GM18520 (cell line): ENCODE data around the gene SLC44A2.
"Not testable (repeated sequence)": the region's sequence is repeated elsewhere in the genome, so short reads cannot be mapped to it uniquely, and the experiment has no call there.

ENCODE experiments used
- ATAC-seq: cut with Tn5 transposase; IDR thresholded peaks from one replicate; pipeline ENCODE4 v1.9.1; 2021; ENCODE audit not compliant: unreplicated experiment

The SLC44A2 gene

DNA sequence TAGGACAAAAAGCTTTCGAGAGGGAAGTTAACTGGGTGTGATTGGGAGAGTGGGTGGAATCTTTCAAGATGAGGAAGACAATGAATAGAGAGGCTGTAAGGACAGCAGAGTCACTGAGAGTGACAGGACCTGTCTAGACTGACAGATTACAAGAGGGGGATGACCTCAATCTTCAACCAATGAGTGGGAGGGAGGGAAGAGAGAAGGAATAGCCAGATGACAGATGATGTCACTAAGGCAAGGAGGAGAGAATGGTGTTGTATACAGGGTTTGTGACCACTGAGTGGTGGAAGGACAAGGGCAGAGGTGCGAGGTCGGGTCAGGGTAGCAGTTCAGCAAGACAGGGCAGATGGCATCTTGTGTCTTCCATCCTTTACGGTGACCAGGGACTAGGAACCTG, 23.0 kb downstream of the SLC44A2 start:
- no peak for ATAC-seq

DNA sequence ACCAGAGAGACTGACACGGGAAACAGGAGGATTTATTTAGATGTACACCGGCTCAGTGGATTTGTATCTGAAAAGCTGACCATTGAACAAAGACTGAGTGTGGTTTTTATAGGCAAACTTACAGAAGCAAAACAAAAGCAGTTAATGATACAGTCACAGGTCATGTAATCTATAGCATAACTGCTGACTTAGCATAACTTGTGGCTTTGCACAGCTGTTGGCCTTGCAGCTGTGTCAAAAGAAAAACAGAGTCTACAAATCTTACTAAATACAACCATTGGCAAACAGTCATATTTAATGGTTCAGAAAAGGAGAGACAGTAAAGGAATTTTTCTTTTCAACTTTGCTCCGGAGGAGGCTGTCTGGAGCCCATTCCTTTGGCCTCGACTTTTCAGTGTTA, 26.5 kb downstream of the SLC44A2 start:
- no peak for ATAC-seq

DNA sequence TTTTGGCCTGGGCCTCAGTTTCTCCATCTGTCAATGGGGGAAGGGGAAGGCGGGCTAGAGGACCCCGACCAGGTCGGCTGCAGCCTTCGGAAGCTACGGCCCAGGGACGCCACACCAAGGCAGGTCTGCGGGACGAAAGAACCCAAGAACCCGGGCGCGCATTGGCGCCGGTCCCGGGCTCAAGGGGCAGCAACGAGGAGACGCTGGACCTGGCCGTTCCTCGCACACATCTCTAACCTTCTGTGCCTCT, 28.1 kb downstream of the SLC44A2 start:
- ATAC-seq = no peak

DNA sequence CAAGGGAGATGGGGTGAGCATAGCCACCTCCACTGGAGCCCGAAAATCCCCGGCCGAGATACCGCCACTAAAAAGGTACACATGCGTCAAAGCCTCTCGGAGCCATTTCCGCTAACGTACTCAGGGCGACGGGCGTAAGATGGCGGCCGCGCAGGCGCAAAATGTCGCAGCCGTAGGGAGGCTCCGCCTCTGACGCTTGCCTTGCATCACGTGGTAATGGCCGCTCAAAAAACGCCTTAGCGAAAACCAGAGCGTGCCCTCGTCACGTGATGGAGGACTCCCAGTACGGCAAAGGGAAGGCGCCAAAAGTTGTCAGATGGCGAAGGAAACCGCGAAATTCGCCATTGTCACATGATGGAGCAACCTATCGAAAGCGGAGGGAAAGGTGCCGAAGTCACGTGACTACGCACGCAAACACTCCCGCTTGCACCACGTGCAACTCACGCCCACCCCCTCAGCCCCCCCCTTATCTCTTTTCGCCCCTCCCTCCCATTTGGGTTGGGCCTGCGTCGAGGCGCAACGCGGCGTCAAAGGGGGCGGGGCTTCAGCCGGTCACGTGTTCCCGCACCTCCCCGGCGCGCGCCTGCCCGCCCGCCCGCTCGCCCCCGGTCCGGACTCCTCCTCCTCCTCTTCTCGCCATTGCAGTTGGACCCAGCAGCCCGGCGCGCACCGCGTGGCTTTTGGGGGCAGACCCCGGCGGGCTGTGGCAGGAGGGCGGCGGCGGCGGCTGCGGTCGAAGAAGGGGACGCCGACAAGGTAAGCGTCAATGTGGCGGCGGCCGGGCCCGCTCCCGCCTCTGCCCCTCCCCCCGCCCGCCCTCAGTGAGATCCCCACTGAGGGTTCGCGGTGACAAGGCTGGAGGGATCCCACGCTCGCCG, 28.6 kb downstream of the SLC44A2 start, which contains the start of gene ILF3:
ILF3 (plus strand) TSS at position 615 of the 878 bp plus-strand sequence. CDS start 16,260 bp downstream, outside the sequence.
- peak; percentile 81 for ATAC-seq

DNA sequence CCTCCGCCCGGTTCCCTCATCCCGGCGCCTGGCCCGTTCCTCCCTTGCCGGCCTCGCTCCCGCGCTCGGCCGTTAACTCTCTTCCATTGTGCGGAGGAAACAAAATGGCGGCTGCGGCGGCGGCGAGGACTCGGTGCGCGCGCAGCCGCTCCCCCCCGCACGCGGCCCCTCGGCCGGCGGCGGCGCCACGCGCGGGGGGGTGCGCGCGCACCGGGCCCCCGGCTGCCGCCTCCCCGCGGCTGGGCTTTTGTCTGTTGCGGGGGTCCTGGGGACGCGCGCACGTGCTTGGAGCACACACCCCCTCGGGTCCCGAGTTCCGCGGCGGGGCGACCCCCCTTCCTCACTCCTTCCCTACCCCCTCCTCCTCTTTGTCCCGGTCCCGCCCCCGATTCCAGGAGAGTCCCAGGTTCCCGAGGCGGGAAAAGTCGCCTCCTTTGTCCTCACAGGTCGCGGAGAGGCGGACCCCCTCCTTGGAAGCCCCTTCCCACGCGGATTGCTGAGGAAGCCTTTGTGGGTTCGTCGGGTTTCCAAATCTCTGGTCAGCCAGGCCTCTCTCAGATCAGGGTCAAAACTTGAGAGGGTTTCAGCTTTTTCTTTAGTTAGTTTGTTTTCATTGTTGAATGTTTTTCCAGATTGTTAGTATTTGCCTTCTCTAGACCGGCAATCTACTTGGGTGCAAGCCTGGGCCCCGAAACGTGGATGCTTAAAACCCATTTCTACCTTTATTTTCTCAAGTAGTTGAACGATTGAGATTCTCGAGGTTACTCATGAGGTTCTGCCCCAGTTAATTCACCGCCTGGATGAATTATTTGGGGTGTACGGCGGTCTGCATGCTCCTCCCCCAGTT, 29.5 kb downstream of the SLC44A2 start:
- peak; percentile 0 for ATAC-seq

DNA sequence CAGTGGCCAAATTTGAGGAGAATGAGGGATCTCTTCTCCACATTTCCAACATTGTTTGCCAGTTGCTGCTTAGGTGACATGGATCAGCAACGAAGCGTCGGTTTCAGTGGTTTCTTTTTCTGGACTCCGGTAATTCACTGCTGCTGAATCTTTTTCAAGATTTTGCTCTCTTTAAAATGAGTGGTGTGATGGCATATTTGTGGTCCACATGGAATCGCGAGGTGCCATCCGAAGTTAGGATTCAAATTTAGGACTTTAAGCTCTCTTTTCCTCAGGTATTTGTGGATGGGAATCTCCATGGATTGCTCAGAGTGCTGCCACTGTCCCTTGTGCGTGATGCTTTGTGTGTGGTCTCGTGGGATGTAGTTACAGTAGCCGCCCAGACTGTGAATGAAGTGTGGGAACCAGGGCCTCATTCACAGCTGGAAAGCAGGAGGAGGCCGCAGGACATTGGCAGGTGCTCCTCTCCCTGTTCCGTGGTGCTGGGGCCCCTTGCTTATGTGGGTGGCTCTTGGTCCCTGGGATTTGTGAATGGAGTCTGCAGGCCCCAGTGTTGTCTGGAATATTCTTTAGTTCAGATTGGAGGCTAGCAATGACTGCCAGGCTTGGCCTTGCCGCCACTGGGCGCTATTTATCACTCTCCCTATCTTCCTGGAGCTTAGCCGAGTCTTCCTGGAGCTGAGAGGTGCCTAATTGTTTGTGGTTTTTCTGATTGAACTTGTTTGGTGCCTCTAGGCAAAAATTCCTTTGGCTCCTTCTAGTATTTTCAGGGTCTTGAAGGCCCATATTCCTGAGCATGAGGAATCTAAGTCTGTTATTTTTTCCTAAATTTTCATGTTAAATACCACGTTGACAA, 30.3 kb downstream of the SLC44A2 start:
- ATAC-seq = no peak

DNA sequence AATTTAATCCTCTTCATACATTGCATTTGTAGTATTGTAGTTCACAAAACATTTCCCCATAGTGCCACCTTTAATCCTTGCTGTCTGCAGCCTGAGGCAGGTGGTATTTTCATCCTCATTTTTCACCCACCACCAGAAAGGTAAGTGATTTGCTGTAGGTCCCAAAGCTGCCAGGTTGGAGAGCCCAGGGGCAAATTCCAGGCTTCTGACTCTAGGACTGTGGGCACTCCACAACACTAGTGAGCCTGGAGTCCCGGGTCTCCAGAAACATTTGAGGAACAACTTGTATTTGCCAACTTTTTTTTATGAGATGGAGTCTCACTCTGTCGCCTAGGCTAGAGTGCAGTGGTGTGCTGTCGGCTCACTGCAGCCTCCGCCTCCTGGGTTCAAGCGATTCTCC, 35.0 kb downstream of the SLC44A2 start:
- no peak for ATAC-seq

DNA sequence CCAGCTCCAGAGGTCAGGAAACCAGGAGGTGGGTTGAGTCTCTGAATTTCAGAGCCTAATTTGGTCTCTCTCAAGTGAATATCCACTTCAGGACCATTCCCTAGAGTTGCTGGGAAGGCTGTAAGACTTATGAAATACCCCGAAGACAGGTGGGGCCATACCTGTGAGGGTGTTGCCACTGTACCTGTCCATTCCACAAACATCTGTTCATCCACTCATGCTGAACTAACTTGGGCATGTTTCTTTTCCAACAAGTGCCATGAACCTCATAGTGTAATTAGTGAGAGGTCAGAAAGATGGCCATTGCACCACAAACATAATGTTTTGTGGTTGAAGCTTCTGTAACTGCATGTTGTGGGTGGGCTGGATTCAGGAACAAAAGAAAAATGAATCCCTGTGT, 36.6 kb downstream of the SLC44A2 start:
- ATAC-seq = no peak

DNA sequence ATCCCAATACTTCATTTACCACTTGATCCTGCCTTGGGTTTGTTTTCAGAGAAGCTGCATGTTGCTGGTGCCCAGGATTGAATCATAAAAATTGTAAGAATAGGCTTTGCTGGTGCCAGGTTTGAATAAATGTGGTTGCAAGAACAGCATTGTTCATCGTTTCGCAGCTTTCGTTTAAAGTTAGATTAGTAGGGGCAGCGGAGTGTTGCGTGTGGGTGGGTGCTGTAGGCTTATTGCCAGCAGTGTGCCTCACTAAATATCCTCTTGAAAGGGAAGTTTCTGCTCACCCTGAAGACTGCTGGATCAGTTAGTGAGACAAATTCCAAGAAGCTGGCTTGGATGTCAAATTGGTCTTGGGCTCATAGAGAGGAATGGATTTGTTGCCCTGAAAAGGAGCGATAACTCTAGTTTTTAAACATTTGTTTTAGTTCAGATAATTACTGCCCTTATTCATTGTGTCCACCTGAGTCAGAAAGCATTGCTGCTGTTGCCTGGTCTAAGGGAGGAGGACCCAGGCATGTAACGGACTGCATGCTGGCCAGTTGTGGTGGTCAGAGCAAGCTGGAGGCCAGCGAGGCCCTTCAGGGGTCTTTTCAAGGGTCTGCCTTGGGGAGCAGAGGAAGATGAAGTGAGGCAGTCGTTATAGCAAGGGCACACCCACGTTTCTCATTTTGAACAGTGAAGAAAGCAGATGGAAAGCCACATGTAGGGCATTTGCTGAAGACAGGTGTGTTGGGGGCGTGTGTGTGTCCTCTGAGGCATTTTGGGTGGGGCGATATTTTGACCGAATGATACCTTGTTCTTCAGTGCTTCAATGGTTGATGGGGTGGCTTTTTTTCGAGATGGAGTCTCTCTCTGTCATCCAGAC, 37.3 kb downstream of the SLC44A2 start:
- no peak for ATAC-seq

DNA sequence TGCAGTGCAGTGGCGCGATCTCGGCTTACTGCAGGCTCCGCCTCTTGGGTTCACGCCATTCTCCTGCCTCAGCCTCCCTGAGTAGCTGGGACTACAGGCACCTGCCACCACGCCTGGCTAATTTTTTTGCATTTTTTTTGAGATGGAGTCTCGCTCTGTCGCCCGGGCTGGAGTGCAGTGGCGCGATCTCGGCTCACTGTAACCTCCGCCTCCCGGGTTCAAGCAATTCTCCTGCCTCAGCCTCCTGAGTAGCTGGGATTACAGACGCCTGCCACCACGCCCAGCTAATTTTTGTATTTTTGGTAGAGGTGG, 37.9 kb downstream of the SLC44A2 start:
- not testable (repeated sequence) for ATAC-seq

DNA sequence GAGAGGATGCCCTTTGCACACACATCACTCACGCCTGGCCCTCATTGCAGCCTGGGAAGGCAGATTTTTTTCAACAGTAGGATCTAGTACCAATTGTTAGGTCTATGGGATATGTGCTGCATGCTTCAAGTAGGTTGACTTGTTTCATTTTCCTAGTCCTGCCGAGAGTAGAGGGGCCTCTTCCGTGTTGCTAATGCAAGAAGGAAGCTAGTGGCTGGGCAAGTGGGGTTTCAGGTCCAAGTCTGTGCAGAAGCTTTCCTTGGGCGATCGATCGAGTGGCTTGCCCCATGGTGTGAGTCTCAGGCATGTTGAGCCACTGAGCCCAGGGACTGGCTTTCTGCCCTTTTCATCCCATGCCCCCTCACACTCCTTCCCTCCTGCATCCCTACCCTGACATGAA, 42.5 kb downstream of the SLC44A2 start:
- no peak for ATAC-seq

DNA sequence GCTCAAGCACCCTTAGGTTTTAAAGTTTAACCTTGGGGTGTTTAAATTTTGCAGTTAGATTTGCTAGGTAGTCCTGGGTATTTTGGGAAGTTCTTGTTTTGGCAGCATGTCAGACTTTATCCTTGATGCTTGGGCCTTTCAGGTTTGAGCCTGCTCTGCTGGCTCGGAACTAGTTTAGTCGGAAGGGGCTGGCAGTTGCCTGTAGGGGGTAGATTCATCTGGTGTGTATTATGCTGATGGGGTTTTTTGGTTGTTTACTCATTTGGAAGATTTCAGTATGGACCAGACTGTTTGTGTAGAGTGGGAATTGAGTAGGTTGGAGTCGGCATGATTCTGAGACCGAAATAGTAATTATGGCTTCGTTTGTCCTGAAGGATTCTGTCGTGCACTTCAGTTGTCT, 43.9 kb downstream of the SLC44A2 start:
- no peak for ATAC-seq

DNA sequence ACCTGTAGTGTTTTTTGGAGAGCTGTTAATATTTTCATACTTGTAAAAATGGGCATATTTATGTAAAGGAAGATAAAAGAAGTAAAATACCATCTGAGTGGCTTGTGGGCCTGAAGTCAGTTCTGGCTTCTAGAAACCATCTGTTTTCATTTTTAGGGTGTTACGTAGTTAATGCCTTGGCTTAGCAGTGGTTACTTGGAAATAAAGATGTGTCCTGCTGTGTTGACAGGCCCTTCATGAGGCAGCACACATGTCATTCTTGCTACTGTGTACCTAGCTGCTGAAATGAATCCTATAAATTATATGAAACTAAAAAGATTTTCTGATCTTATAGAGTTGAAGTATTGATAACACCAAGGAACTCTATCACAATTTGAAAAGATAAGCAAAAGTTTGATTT, 44.8 kb downstream of the SLC44A2 start:
- ATAC-seq = no peak

DNA sequence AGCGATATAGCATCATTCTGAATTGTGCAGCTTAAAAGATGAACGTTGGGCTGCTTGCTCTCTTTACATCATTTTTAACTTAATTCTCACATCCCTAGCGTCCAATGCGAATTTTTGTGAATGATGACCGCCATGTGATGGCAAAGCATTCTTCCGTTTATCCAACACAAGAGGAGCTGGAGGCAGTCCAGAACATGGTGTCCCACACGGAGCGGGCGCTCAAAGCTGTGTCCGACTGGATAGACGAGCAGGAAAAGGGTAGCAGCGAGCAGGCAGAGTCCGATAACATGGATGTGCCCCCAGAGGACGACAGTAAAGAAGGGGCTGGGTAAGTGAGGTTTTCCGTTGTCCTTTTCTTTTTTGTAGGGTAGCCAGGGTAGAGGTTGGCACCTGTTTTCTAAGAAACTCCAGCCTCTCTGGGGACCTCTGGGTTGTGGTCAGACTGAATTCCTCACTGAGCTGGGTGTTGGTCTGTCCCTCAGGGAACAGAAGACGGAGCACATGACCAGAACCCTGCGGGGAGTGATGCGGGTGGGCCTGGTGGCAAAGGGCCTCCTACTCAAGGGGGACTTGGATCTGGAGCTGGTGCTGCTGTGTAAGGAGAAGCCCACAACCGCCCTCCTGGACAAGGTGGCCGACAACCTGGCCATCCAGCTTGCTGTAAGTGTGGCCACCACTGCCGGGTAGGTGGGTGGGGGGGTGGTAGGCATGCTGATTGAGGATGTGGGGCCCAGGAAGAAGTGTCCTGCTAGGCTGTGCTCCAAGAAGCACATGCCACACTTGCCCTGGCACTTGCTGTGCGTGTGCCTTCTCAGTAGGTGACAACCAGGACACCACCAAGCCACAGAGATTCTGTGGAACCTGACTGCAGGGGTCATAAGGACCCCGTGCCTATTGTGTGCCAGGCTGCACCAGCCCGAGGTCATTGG, 45.8 kb downstream of the SLC44A2 start:
- ATAC-seq = no peak

DNA sequence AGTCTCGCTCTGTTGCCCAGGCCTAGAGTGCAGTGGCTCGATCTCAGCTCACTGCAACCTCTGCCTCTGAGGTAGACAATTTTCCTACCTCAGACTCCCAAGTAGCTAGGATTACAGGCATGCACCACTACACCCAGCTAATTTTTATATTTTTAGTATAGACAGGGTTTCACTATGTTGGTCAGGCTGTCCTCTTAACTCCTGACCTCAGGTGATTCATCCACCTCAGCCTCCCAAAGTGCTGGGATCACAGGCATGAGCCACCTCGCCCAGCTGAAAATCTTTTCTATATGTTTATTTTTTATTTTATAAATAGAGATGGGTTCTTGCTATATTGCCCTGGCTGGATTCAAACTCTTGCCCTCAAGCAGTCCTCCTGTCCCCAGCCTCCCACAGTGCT, 46.6 kb downstream of the SLC44A2 start:
- not testable (repeated sequence) for ATAC-seq

DNA sequence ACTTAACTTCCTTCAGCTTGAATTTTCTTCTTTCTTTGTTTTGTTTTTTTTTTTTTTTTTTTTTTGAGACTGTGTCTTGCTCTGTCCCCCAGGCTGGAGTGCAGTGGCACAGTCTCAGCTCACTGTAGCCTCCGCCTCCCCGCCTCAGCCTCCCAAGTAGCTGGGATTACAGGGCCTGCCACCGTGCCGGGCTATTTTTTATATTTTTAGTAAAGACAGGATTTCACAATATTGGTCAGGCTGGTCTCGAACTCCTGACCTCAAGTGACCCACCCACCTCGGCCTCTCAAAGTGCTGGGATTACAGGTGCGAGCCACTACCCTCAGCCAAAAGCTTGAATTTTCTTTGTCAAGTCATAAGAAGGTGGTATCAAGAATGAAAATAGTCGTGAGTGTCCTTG, 49.9 kb downstream of the SLC44A2 start:
- not testable (repeated sequence) for ATAC-seq

DNA sequence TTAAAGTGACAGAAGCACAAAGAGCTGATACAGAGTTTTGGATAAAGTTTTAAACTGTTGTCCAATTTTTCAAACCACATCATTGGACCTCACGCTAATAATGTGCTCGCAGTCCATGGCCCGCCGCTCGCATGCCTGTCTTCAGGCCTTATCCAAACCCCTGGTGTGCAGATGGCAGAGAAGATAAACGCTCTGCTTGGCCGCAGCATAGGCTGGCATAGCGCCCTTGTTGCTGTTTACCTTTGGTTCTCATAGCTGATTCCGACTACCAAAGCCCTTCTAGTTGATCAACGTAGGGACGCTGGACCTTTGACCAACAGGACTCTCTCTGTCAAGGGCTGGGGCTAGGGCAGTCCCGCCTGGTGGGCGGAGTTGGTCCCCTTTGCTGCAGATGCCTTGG, 52.4 kb downstream of the SLC44A2 start:
- no peak for ATAC-seq

DNA sequence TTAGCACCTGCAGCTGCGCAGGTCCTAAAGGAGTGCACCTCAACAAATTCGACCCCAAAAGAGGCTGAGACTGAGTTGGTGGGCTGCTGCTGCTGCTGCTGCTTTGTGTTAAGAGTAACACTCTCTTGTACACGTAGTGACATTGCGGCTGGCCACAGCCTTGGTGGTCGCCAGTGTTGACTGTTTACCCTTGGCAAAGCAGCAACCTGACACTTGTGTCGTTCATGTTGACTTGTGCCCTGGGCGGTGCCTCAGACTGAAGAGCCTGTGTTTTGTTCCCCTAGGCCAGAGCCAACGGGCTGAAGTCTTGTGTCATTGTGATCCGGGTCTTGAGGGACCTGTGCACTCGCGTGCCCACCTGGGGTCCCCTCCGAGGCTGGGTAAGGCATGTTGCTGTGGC, 53.5 kb downstream of the SLC44A2 start:
- ATAC-seq = no peak

DNA sequence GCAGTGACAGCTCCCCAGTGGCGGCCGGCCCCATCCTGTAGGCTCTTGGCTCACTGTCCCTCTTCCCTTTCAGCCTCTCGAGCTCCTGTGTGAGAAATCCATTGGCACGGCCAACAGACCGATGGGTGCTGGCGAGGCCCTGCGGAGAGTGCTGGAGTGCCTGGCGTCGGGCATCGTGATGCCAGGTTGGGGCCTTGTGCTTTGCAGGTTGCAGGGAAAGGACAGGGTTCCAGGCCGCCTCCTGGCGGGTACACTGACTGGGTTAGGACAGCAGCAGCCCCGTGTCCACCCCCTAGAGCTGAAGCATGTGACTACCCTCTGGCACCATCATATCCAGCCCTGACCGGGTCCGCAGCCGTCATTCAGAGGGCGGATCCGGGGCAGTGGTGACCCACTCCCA, 54.4 kb downstream of the SLC44A2 start:
- ATAC-seq = no peak
